Measurements from ENCODE around the gene NFAM1.

DNA sequence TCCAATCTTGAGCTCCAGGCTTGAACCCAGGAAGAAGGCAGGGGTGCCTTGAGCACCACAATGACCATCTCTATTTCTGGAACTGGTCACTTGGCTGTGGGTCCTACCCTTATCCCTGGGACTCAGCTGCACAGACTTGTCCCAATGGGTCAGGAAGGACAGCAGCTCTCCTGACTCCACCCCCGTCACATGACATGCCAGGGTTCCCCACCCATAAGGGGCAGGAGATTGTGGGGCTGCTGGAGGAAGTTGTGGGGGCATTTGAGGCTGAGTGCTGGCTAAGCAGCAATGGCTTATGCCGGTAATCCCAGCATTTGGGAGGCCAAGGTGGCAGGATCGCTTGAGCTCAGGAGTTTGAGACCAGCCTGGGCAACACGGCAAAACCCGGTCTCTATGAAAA, 56.2 kb downstream of the NFAM1 start:
- TF ChIP-seq, protein P1, sequence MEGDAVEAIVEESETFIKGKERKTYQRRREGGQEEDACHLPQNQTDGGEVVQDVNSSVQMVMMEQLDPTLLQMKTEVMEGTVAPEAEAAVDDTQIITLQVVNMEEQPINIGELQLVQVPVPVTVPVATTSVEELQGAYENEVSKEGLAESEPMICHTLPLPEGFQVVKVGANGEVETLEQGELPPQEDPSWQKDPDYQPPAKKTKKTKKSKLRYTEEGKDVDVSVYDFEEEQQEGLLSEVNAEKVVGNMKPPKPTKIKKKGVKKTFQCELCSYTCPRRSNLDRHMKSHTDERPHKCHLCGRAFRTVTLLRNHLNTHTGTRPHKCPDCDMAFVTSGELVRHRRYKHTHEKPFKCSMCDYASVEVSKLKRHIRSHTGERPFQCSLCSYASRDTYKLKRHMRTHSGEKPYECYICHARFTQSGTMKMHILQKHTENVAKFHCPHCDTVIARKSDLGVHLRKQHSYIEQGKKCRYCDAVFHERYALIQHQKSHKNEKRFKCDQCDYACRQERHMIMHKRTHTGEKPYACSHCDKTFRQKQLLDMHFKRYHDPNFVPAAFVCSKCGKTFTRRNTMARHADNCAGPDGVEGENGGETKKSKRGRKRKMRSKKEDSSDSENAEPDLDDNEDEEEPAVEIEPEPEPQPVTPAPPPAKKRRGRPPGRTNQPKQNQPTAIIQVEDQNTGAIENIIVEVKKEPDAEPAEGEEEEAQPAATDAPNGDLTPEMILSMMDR (IDR thresholded peaks at IDR 0.05 in 2 of 3, conservative IDR thresholded peaks at IDR 0.05 in 1 of 3; ENCODE audit: borderline replicate concordance in 1 of 3, insufficient read depth in 1 of 3, low read depth in 2 of 3, low read length in 2 of 3) = no peak
- TF ChIP-seq POLR2AphosphoS5 (IDR thresholded peaks at IDR 0.05; ENCODE audit: low read depth, low read length) (no peak), ZNF274 (IDR thresholded peaks at IDR 0.05; ENCODE audit: low read depth, low read length) (no peak), EZH2 (IDR thresholded peaks at IDR 0.05) (no peak), SIN3A (IDR thresholded peaks at IDR 0.05; ENCODE audit: low read depth) (no peak), REST (IDR thresholded peaks at IDR 0.05; ENCODE audit: low read depth) (no peak), POLR2A (IDR thresholded peaks at IDR 0.05; ENCODE audit: borderline replicate concordance, extremely low read depth, insufficient read depth, insufficient read length) (no peak), ELF1 (IDR thresholded peaks at IDR 0.05; ENCODE audit: borderline replicate concordance, low read depth) (no peak)
- TF ChIP-seq, protein P2, sequence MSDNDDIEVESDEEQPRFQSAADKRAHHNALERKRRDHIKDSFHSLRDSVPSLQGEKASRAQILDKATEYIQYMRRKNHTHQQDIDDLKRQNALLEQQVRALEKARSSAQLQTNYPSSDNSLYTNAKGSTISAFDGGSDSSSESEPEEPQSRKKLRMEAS (IDR thresholded peaks at IDR 0.05) = no peak
